Neural cell (in vitro differentiated cells): ENCODE measurements around the gene CSGALNACT2. TPM values are rescaled to one million over a fixed set of nuclear protein-coding genes. Genes with fewer than 3 reads are reported as not detected.

ENCODE experiments used
- H2AFZ ChIP-seq: fragments of 200-600, 300-800 bp; sonication (generic), shearing (Covaris generic); 2 replicates; pipeline ENCODE4 v1.6.0; 2014; ENCODE audit warnings: low read depth, mild to moderate bottlenecking, antibody characterized with exemption, low read length, moderate library complexity
- H3F3A ChIP-seq: fragments of 200-600 bp; shearing (Covaris generic); 2 replicates; pipeline ENCODE4 v1.6.1; 2016; ENCODE audit warnings: mild to moderate bottlenecking, moderate library complexity, mixed read lengths, antibody characterized with exemption, low read length; ENCODE audit not compliant: insufficient read depth, poor library complexity, severe bottlenecking
- H3K27ac ChIP-seq: fragments of 200-600, 300-800 bp; sonication (generic), shearing (Covaris generic); 2 replicates; pipeline ENCODE4 v1.5.1; 2014; ENCODE audit warnings: mild to moderate bottlenecking, low read length, moderate library complexity
- H3K27me3 ChIP-seq: fragments of 300-800, 200-600 bp; sonication (generic), shearing (Covaris generic); 2 replicates; pipeline ENCODE4 v1.6.0; 2014; ENCODE audit warnings: mild to moderate bottlenecking, low read depth, low read length, moderate library complexity; ENCODE audit not compliant: insufficient read depth
- H3K36me3 ChIP-seq: fragments of 300-800, 200-600 bp; sonication (generic), shearing (Covaris generic); 2 replicates; pipeline ENCODE4 v1.5.1; 2014; ENCODE audit warnings: mild to moderate bottlenecking, antibody characterized with exemption, low read length, moderate library complexity; ENCODE audit not compliant: insufficient read depth
- H3K4me2 ChIP-seq: fragments of 300-800, 200-600 bp; sonication (generic), shearing (Covaris generic); 2 replicates; pipeline ENCODE4 v1.6.0; 2014; ENCODE audit warnings: mild to moderate bottlenecking, low read length
- H3K4me3 ChIP-seq: fragments of 300-800, 200-600 bp; sonication (generic), shearing (Covaris generic); 2 replicates; pipeline ENCODE4 v1.5.1; 2014; ENCODE audit warnings: mild to moderate bottlenecking, low read length, moderate library complexity
- H3K79me2 ChIP-seq: fragments of 200-600 bp; shearing (Covaris generic); replicated peaks from 2 replicates; pipeline ENCODE4 v1.6.0; 2014; ENCODE audit warnings: mild to moderate bottlenecking, low read length, moderate library complexity; ENCODE audit not compliant: insufficient read depth
- H3K9ac ChIP-seq: fragments of 300-800, 200-600 bp; sonication (generic), shearing (Covaris generic); 2 replicates; pipeline ENCODE4 v1.6.1; 2016; ENCODE audit warnings: mild to moderate bottlenecking, low read length, mixed read lengths
- H3K9me2 ChIP-seq: fragments of 200-600 bp; shearing (Covaris generic); 2 replicates; pipeline ENCODE4 v1.6.1; 2016; ENCODE audit warnings: mild to moderate bottlenecking, low read length, mixed read lengths; ENCODE audit not compliant: insufficient read depth
- H3K9me3 ChIP-seq: fragments of 200-600, 300-800 bp; sonication (generic), shearing (Covaris generic); 2 replicates; pipeline ENCODE4 v1.6.1; 2016; ENCODE audit warnings: mild to moderate bottlenecking, mixed run types, low read length, moderate library complexity, mixed read lengths
- H4K20me1 ChIP-seq: fragments of 200-600 bp; shearing (Covaris generic); 2 replicates; pipeline ENCODE4 v1.6.1; 2016; ENCODE audit warnings: mild to moderate bottlenecking, mixed run types; ENCODE audit not compliant: insufficient read depth
- CTCF ChIP-seq: fragments of 450-650 bp; IDR thresholded peaks from 2 replicates; pipeline ENCODE4 v1.5.1; 2014; ENCODE audit warnings: antibody characterized with exemption, mild to moderate bottlenecking, moderate library complexity; ENCODE audit not compliant: poor library complexity, severe bottlenecking
- EP300 ChIP-seq: fragments of 450-650 bp; conservative IDR thresholded peaks from 2 replicates; pipeline ENCODE4 v1.6.1; 2014; ENCODE audit warnings: antibody characterized with exemption, mild to moderate bottlenecking, moderate library complexity; ENCODE audit not compliant: poor library complexity, severe bottlenecking
- EZH2 ChIP-seq: fragments of 200-600, 300-800 bp; shearing (Covaris generic), sonication (generic); IDR thresholded peaks from 2 replicates; pipeline ENCODE4 v1.6.1; 2014; ENCODE audit warnings: antibody characterized with exemption, low read length, borderline replicate concordance, mild to moderate bottlenecking; ENCODE audit not compliant: insufficient read depth, poor library complexity, severe bottlenecking
- MXI1 ChIP-seq: fragments of 450-650 bp; conservative IDR thresholded peaks from 2 replicates; pipeline ENCODE4 v1.6.1; 2014; ENCODE audit warnings: antibody characterized with exemption, mild to moderate bottlenecking; ENCODE audit not compliant: poor library complexity, severe bottlenecking
- POLR2AphosphoS5 ChIP-seq: IDR thresholded peaks from 2 replicates; pipeline ENCODE4 v1.6.1; 2012
- RAD21 ChIP-seq: fragments of 450-650 bp; conservative IDR thresholded peaks from 2 replicates; pipeline ENCODE4 v1.6.1; 2014; ENCODE audit warnings: antibody characterized with exemption, mild to moderate bottlenecking, moderate library complexity
- TAF1 ChIP-seq: IDR thresholded peaks from 2 replicates; pipeline ENCODE4 v1.6.1; 2012; ENCODE audit warnings: low read depth
- polyA plus RNA-seq: library from polyadenylated mRNA; depleted of rRNA; stranded (reverse); fragments of >200 nt; gene quantifications from 2 replicates; pipeline ENCODE4 v1.2.3, GENCODE V29; 2014
- TF ChIP-seq, protein P1 (sequence below): IDR thresholded peaks from 2 replicates; pipeline ENCODE4 v1.6.1; 2012; ENCODE audit warnings: borderline replicate concordance

The CSGALNACT2 gene
- polyA plus RNA-seq, 1 donor from 2014 or later = 20.7 TPM

GRCh38 chr10:43128331-43128730 lies 9.9 kb upstream of the CSGALNACT2 start:
- no peaks in the 10 kb centered on the region for H3K27me3 ChIP-seq
- no peak overlapping the region for H3K27ac ChIP-seq
- H3K79me2 ChIP-seq = no peaks in the 10 kb centered on the region
- no peaks in the 10 kb centered on the region for H3F3A ChIP-seq
- H3K36me3 ChIP-seq = no peaks in the 10 kb centered on the region
- no peaks in the 10 kb centered on the region for H3K9me3 ChIP-seq
- H3K4me3 ChIP-seq = no peak overlapping the region
- H4K20me1 ChIP-seq = no peaks in the 10 kb centered on the region
- H2AFZ ChIP-seq = no peak overlapping the region
- no peak overlapping the region for H3K4me2 ChIP-seq
- no peak for TF ChIP-seq EZH2
- TF ChIP-seq, protein P1, sequence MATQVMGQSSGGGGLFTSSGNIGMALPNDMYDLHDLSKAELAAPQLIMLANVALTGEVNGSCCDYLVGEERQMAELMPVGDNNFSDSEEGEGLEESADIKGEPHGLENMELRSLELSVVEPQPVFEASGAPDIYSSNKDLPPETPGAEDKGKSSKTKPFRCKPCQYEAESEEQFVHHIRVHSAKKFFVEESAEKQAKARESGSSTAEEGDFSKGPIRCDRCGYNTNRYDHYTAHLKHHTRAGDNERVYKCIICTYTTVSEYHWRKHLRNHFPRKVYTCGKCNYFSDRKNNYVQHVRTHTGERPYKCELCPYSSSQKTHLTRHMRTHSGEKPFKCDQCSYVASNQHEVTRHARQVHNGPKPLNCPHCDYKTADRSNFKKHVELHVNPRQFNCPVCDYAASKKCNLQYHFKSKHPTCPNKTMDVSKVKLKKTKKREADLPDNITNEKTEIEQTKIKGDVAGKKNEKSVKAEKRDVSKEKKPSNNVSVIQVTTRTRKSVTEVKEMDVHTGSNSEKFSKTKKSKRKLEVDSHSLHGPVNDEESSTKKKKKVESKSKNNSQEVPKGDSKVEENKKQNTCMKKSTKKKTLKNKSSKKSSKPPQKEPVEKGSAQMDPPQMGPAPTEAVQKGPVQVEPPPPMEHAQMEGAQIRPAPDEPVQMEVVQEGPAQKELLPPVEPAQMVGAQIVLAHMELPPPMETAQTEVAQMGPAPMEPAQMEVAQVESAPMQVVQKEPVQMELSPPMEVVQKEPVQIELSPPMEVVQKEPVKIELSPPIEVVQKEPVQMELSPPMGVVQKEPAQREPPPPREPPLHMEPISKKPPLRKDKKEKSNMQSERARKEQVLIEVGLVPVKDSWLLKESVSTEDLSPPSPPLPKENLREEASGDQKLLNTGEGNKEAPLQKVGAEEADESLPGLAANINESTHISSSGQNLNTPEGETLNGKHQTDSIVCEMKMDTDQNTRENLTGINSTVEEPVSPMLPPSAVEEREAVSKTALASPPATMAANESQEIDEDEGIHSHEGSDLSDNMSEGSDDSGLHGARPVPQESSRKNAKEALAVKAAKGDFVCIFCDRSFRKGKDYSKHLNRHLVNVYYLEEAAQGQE = no peak
- TF ChIP-seq POLR2AphosphoS5 = no peak
- TF ChIP-seq MXI1 = no peak
- no peak for TF ChIP-seq RAD21
- TF ChIP-seq CTCF = no peak
- no peak overlapping the region for H3K9ac ChIP-seq
- no peaks in the 10 kb centered on the region for H3K9me2 ChIP-seq

DNA sequence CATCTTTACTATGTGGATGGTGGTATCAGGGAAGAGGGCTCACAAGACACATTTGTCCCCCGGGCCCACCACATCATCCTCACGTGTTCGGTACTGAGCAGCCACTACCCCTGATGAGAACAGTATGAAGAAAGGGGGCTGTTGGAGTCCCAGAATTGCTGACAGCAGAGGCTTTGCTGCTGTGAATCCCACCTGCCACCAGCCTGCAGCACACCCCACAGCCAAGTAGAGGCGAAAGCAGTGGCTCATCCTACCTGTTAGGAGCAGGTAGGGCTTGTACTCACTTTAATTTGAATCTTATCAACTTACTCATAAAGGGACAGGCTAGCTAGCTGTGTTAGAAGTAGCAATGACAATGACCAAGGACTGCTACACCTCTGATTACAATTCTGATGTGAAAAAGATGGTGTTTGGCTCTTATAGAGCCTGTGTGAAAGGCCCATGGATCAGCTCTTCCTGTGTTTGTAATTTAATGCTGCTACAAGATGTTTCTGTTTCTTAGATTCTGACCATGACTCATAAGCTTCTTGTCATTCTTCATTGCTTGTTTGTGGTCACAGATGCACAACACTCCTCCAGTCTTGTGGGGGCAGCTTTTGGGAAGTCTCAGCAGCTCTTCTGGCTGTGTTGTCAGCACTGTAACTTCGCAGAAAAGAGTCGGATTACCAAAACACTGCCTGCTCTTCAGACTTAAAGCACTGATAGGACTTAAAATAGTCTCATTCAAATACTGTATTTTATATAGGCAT lies 9.1 kb upstream of the CSGALNACT2 start:
- no peaks in the 10 kb centered on the region for H3K27me3 ChIP-seq
- no peaks in the 10 kb centered on the region for H3K79me2 ChIP-seq
- no peak overlapping the region for H2AFZ ChIP-seq
- no peak overlapping the region for H3K9ac ChIP-seq
- H3K27ac ChIP-seq = no peak overlapping the region
- no peaks in the 10 kb centered on the region for H3K9me3 ChIP-seq
- no peak overlapping the region for H3K4me3 ChIP-seq
- H3K9me2 ChIP-seq = no peaks in the 10 kb centered on the region
- no peak overlapping the region for H3K4me2 ChIP-seq
- H3F3A ChIP-seq = no peaks in the 10 kb centered on the region
- TF ChIP-seq POLR2AphosphoS5 (no peak), EZH2 (no peak), EP300 (no peak), TAF1 (no peak), RAD21 (no peak), MXI1 (no peak)
- H3K36me3 ChIP-seq = no peaks in the 10 kb centered on the region
- no peaks in the 10 kb centered on the region for H4K20me1 ChIP-seq
